Mucosa of stomach (tissue), 1 donor: ENCODE results near the gene ROBO3.

Experiments used
- H3K27me3 ChIP-seq: one replicate; pipeline ENCODE4 v1.7.0; 2013; ENCODE audit warnings: mild to moderate bottlenecking, low read length; ENCODE audit not compliant: control insufficient read depth, insufficient read depth
- H3K36me3 ChIP-seq: one replicate; pipeline ENCODE4 v1.7.0; 2013; ENCODE audit warnings: low read length; ENCODE audit not compliant: control insufficient read depth, insufficient read depth
- H3K4me1 ChIP-seq: one replicate; pipeline ENCODE4 v1.7.0; 2013; ENCODE audit warnings: mild to moderate bottlenecking, low read length; ENCODE audit not compliant: control insufficient read depth, insufficient read depth
- H3K4me3 ChIP-seq: one replicate; pipeline ENCODE4 v1.7.0; 2013; ENCODE audit warnings: low read length
- H3K9ac ChIP-seq: one replicate; pipeline ENCODE4 v1.7.0; 2013; ENCODE audit warnings: mild to moderate bottlenecking, low read length, moderate library complexity
- H3K9me3 ChIP-seq: one replicate; pipeline ENCODE4 v1.7.0; 2013; ENCODE audit warnings: mild to moderate bottlenecking, low read length, moderate library complexity; ENCODE audit not compliant: control insufficient read depth
- donor health status: Pancreatic carcinoma.

Gene ROBO3

GRCh38 chr11:124898711-124899110 is 33.5 kb downstream of the ROBO3 start:
- no peak overlapping the region for H3K4me3 ChIP-seq

GRCh38 chr11:124899383-124900145 is 34.3 kb downstream of the ROBO3 start:
- H3K4me1 ChIP-seq: no peaks in the 10 kb centered on the region
- H3K27me3 ChIP-seq: no peaks in the 10 kb centered on the region
- no peaks in the 10 kb centered on the region for H3K9me3 ChIP-seq
- H3K9ac ChIP-seq: no peak overlapping the region
- H3K4me3 ChIP-seq: no peak overlapping the region
- no peaks in the 10 kb centered on the region for H3K36me3 ChIP-seq

More at GRCh38 chr11:124898711-124899110, 33.5 kb downstream of the ROBO3 start:
- Histone ChIP-seq H3K27me3 (no peaks in the 10 kb centered on the region), H3K9me3 (no peaks in the 10 kb centered on the region), H3K4me1 (no peaks in the 10 kb centered on the region), H3K9ac (no peak overlapping the region), H3K36me3 (no peaks in the 10 kb centered on the region)

- no peaks in the 10 kb centered on the region for H3K9me3 ChIP-seq
- no peaks in the 10 kb centered on the region for H3K36me3 ChIP-seq
- no peaks in the 10 kb centered on the region for H3K27me3 ChIP-seq
- no peaks in the 10 kb centered on the region for H3K4me1 ChIP-seq
- no peak overlapping the region for H3K4me3 ChIP-seq
- H3K9ac ChIP-seq: no peak overlapping the region
Observed at GRCh38 chr11:124900464-124900863, 35.2 kb downstream of the ROBO3 start.

- no peaks in the 10 kb centered on the region for H3K9me3 ChIP-seq
- H3K9ac ChIP-seq: no peak overlapping the region
- no peaks in the 10 kb centered on the region for H3K4me1 ChIP-seq
- no peaks in the 10 kb centered on the region for H3K36me3 ChIP-seq
- H3K27me3 ChIP-seq: no peaks in the 10 kb centered on the region
- H3K4me3 ChIP-seq: no peak overlapping the region
Observed at GRCh38 chr11:124902616-124903015, 37.4 kb downstream of the ROBO3 start.

- no peaks in the 10 kb centered on the region for H3K9me3 ChIP-seq
- H3K9ac ChIP-seq: no peak overlapping the region
- H3K36me3 ChIP-seq: no peaks in the 10 kb centered on the region
- H3K27me3 ChIP-seq: peaks cover 21% of the 10 kb centered on the region
- H3K4me1 ChIP-seq: no peaks in the 10 kb centered on the region
- no peak overlapping the region for H3K4me3 ChIP-seq
Observed at GRCh38 chr11:124915541-124916369, 50.5 kb downstream of the ROBO3 start.

- Histone ChIP-seq H3K4me3 (no peak overlapping the region), H3K9ac (no peak overlapping the region), H3K4me1 (no peaks in the 10 kb centered on the region)
Observed at GRCh38 chr11:124916370-124916710, 51.1 kb downstream of the ROBO3 start.

GRCh38 chr11:124917115-124917637 is 51.9 kb downstream of the ROBO3 start:
- H3K9ac ChIP-seq: no peak overlapping the region
- peaks cover 28% of the 10 kb centered on the region for H3K27me3 ChIP-seq
- no peaks in the 10 kb centered on the region for H3K4me1 ChIP-seq
- no peaks in the 10 kb centered on the region for H3K9me3 ChIP-seq
- no peak overlapping the region for H3K4me3 ChIP-seq
- no peaks in the 10 kb centered on the region for H3K36me3 ChIP-seq

More at GRCh38 chr11:124916370-124916710, 51.1 kb downstream of the ROBO3 start:
- H3K36me3 ChIP-seq: no peaks in the 10 kb centered on the region
- no peaks in the 10 kb centered on the region for H3K9me3 ChIP-seq
- peaks cover 22% of the 10 kb centered on the region for H3K27me3 ChIP-seq

GRCh38 chr11:124918950-124919349 is 53.7 kb downstream of the ROBO3 start, which contains the start of gene HEPN1:
Gene HEPN1 (plus strand): TSS chr11:124919250.
- Histone ChIP-seq H3K4me3 (no peak within 1 kb of the TSS), H3K9ac (no peak within 1 kb of the TSS), H3K9me3 (no peaks in the 10 kb centered on the region), H3K4me1 (no peaks in the 10 kb centered on the region), H3K36me3 (no peaks in the 10 kb centered on the region), H3K27me3 (peaks cover 28% of the 10 kb centered on the region)

GRCh38 chr11:124919898-124920297 is 54.7 kb downstream of the ROBO3 start:
- Histone ChIP-seq H3K27me3 (peaks cover 28% of the 10 kb centered on the region), H3K4me1 (no peaks in the 10 kb centered on the region), H3K9ac (no peak overlapping the region), H3K9me3 (no peaks in the 10 kb centered on the region), H3K36me3 (no peaks in the 10 kb centered on the region), H3K4me3 (no peak overlapping the region)

- Histone ChIP-seq H3K4me1 (no peaks in the 10 kb centered on the region), H3K4me3 (no peak overlapping the region), H3K27me3 (peaks cover 28% of the 10 kb centered on the region), H3K36me3 (no peaks in the 10 kb centered on the region), H3K9ac (no peak overlapping the region), H3K9me3 (no peaks in the 10 kb centered on the region)
Observed at GRCh38 chr11:124920356-124920755, 55.1 kb downstream of the ROBO3 start.

GRCh38 chr11:124920870-124921609 is 55.8 kb downstream of the ROBO3 start:
- H3K4me3 ChIP-seq: no peak overlapping the region
- H3K36me3 ChIP-seq: no peaks in the 10 kb centered on the region
- H3K9me3 ChIP-seq: no peaks in the 10 kb centered on the region
- H3K27me3 ChIP-seq: peaks cover 28% of the 10 kb centered on the region
- no peaks in the 10 kb centered on the region for H3K4me1 ChIP-seq
- no peak overlapping the region for H3K9ac ChIP-seq
